Measurements from ENCODE around the gene BMP4.

GRCh38 chr14:53975444-53975843 lies 18.8 kb upstream of the BMP4 start:
- TF ChIP-seq ZMYM3 (CRISPR knock-in tag; IDR thresholded peaks at IDR 0.05) = no peak
- TF ChIP-seq RFX5 (IDR thresholded peaks at IDR 0.05; ENCODE audit: low read depth, low read length) = no peak
- peak; percentile 27; the same call in 1 of the 2 replicates for TF ChIP-seq FOSL2 (CRISPR knock-in tag; IDR thresholded peaks at IDR 0.05)
- no peak for TF ChIP-seq CEBPG (CRISPR knock-in tag; IDR thresholded peaks at IDR 0.05)
- TF ChIP-seq TCF7L2 (IDR thresholded peaks at IDR 0.05; ENCODE audit: low read depth, low read length) = no peak

Data from HepG2 (cell line).